HG03460 (cell line): ENCODE data around the gene JDP2.
"Not testable (repeated sequence)": the region's sequence is repeated elsewhere in the genome, so short reads cannot be mapped to it uniquely, and the experiment has no call there.

Source experiments
- ATAC-seq: cut with Tn5 transposase; IDR thresholded peaks from one replicate; pipeline ENCODE4 v1.9.1; 2021; ENCODE audit not compliant: unreplicated experiment

JDP2 gene

DNA sequence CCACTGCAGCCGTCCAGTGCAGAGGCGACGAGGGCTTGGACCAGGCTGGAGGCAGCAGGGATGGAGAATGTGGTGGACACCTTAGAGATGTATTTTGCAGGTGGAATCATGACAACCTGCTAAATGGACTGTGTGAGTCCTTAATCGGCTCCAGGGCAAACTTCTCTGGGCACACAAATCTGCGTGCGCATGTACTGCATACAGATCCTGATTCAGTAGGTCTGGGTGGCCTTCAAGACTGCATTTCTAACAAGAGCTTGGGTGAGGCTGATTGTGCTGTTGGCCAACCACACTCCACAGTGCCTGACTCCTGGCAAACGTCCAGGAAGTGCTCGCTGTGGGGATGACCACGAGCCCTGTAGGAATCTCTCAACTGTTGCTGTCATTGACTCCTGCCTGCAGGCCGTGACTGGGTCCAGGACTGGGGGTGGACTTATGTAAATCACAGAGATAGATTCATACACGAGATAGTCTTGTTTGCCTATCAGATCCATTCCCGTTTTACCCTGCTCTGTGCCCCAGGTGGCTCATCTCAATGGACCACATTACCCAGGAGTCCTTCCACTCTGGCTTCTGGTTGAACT, 27.2 kb downstream of the JDP2 start:
- ATAC-seq: no peak

DNA sequence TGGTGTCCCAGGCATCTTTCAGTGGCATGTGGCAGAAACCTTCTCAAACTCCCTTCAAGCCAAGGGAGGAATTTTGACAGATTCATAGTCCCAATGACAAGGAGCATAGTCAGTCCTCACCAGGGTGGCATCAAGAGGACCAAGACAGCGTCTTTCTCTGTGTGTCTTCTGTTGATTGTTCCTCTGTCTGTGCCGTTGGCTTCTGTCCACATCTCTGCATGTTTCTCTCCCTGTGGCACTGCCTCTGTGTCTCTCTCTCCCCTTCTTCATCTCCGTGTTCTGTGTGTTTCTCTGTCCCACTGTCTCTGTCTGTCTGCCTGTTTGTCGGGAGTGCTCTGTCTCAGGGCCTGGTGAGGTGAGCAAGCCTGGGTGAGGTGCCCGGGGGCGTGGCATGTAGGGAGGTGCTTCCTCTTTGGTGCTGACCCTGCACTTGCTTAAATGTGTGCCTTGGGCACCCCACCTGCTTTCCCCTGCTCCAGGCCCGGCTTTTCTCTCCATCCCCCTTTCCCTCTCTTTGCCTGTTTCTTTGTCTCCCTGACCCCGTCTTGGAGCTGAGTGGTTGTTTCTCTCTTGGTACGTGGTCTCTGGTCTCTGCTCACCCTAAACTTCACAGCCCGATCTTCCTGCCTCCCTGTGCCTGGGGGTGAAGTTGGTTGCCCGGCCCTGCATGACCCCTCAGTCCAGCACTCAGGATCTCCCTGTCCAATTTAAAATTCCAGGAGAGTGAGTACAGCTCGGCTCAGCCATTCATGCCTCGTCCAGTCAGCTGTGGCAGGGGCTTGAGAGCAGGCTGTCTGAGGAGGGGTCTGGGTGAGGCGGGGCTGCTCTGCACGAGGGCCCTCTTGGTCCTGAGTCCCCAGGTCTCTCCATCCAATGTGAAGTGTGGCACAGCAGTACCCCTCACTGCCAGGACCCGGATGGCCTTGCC, 28.5 kb downstream of the JDP2 start:
- ATAC-seq: no peak

DNA sequence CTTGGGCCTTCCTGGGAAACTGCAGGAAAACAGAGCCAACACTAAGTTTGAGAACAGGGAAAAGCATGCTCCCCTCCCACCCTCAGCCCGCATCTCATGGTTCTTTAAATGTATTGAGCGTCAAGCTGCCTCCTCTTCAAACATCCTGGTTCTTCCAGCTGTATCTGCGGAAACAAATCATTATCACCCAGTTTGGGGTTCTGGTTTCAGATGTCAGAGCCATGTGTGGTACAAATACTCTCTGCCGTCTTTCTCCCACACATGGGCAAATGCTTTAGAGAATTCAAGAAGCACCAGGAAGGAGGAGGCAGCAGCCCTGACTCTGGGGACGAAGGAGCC, 29.1 kb downstream of the JDP2 start:
- no peak for ATAC-seq

DNA sequence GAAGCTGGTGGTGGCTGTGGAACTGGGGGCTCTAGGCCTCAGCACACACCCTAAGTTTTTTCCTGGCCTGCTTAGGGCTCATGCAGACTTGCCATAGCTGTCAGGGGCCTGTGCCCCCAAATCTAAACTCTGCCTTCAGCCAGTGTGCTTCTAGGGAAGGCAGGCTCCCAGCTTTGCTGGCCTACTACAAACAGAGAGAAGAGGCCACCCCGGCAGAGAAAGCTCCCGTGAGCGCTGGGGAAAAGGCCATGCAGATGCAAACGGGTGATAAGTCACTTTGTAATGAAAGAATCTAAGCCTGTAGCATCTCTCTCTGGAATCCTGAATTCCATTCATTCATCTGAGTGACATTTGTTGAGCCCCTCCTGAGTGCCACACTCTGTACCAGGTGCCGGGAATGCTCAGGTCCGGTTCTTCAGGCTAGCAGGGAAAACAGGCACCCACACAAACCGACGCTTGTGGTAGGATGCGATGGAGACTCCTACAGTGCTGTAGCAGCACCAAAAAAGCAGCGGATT, 29.9 kb downstream of the JDP2 start:
- no peak for ATAC-seq

DNA sequence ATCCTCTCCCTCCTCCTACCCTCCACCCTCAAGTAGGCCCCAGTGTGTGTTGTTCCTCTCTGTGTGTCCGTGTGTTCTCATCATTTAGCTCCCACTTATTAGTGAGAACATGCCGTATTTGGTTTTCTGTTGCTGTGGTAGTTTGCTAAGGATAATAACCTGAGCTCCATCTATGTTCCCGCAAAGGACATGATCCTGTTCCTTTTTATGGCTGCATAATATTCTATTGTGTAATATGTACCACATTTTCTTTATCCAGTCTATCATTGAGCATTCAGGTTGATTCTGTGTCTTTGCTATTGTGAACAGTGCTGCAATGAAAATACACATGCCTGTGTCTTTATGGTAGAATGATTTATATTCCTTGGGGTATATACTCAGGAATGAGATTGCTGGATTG, 30.5 kb downstream of the JDP2 start:
- ATAC-seq: no peak

DNA sequence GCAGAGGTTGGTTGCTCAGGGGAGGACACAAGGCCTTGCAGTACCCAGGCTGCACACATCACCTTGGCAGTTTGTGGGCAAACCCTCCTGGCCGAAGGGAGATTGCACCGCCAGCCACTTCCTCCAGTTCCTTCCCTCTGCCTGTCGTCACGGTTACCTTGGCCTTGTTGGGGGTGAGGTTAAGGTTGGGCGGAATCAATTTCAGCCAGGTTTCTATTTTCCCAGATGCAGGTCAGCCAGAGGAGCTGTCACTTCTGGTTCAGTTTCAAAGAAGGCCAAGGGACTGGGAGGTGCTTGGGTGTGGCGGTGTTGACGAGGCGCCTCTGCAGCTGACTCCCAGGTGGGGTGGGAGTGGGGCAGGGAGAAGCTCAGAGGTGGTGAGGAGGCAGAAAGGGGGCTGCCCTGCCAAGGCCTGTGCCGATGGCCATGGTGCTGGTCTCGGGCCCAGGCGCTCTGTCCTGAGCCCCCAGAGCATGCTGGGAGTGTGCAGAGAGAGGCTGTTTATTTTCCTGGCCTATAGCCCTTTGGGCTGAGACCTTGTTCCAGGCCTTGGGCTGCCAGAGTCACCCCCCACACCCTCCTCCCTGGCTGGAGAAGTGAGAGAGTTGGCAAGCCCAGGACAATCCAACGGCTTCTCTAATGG, 31.4 kb downstream of the JDP2 start:
- no peak for ATAC-seq

GRCh38 chr14:75459791-75460190, 32.0 kb downstream of the JDP2 start:
- no peak for ATAC-seq

DNA sequence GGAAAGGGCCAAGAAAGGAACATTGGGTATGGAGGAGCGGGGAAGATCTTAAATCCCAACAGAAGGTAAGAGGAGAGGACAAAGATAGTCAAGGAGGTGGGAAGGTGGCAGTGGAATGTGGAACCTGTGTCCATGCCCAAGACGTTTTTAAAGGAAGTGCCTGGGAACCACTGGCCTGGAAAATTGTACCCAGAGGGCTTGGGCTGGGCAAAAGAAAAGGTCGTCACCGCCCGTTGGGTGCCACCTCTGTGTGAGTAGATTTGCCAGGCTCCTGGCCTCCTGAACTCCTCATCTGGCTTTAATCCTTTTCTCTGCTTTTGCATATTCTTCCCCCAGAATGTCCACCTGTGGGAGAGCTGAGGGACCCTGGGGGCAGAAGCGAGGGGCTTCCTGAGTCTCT, 32.6 kb downstream of the JDP2 start:
- no peak for ATAC-seq

DNA sequence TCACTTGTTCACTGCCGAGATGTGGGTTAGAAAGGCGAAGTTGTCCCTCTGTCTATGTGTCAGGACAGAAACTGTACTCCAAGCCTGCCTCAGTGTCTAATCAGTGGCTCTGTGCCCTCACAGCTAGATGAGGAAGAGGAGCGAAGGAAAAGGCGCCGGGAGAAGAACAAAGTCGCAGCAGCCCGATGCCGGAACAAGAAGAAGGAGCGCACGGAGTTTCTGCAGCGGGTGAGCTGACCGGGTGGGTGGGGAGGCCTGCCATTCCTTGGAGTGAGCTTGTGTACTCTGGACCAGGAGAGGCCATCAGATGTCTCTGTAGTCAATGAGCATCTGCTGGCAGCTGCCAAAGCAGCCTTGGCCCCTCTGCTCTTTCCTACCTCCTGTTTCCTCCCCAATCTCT, 33.5 kb downstream of the JDP2 start:
- no peak for ATAC-seq

GRCh38 chr14:75461755-75462349, 34.0 kb downstream of the JDP2 start:
- no peak for ATAC-seq

DNA sequence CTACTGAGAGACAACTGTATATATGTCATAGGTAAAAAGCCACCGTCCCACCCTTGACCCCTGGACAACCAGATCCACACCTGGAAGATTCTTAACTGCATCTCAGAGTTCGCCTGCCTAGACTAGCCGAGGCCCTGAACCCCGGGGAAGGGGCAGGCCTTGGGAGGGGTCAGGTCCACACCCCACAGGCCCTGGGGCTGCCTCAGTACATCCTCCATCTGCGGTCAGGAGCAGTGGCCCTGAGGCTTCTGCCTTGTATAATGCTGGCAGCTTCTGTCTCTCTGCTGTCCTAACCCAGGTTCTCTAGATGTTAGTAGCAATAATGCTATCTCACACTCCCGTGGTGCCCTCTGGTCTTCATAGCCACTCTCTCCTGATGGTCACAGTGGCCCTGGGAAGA, 36.8 kb downstream of the JDP2 start:
- no peak for ATAC-seq

DNA sequence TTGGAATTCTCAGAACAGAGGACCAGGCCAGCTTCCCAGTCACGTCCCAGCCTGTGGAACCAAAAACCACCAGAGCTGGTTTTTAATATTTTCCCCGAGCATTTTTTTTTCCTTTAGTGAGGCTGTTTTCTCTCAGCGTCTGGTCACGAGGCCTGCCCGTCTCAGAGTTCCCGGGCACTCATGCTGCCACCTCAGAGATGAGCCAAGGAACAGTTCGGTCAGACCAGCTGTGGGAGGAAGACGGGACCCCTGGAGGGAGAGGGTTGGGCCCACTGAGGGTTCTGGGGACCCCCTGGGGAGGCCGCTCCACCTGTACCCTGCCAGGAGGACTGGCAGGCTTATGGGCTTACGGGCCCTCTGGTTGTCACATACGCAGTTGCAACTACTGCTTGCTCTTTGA, 39.9 kb downstream of the JDP2 start:
- no peak for ATAC-seq

GRCh38 chr14:75469164-75469563, 41.3 kb downstream of the JDP2 start:
- no peak for ATAC-seq

DNA sequence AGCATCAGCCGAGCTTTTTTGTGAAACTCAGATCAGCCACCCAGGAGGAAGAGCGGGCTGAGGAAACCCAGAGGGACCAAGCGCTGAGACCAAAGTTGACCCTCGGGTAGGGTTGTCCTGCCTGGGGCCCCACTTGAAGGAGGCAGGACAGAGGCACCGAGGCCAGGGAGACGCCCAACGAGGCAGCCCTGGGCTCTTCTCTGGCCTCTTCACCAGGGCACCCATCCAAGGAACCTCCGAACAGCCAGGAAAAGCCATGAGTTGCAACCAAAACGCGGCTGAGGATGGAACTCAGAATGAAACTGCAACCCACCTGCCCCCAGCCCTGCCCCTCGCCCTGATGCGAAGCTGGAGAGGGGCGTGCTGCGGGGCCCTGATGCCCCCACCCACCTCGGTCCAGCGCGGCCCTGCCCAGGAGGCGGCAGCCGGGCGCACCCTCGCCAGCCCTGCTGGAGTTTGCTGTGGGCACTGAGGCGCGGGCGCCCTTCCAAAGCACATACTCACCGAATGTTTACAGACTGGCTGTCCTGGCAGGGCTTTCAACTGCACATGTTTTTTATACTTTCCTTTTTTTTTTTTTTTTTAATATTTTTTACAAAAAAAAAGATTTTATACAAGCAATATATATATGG, 41.9 kb downstream of the JDP2 start:
- no peak for ATAC-seq

GRCh38 chr14:75470238-75470797, 42.5 kb downstream of the JDP2 start:
- no peak for ATAC-seq

- ATAC-seq: no peak
Observed at GRCh38 chr14:75471059-75471458, 43.2 kb downstream of the JDP2 start.

- ATAC-seq: not testable (repeated sequence)
Observed at GRCh38 chr14:75474127-75474526, 46.3 kb downstream of the JDP2 start.

DNA sequence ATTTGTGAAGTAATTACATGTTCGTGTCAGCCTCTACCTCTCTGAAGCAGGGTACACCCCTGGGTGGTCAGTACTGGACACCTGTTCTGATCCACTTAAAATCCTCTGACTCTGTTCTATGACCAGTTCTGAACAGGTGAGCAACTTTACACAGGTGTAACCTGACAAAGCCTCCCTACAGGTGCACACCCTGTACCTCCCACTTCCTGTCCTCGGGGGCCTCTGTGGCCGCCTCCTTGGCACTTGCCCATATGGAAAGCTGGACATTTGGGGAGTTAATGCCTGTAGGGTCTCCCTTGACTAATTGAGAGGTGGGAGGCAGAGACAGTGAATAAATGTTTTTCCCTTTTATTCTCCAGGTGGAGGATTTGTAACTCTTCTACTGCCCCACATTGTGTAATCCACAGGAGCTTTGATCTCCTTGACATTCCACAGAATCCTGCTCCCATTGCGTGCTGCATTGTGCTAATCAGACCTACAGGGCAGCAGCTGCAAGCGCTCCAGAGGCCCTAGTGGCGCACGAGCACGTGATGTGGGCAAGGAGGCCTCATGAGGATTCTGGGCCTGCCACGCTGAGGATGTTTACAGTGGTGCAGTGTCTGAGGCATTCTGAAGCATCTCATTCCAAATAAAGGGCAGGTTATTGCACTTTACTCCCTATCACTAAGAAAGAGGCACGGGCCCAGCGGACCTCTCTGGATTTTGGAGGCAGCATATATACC, 48.6 kb downstream of the JDP2 start:
- ATAC-seq: no peak

DNA sequence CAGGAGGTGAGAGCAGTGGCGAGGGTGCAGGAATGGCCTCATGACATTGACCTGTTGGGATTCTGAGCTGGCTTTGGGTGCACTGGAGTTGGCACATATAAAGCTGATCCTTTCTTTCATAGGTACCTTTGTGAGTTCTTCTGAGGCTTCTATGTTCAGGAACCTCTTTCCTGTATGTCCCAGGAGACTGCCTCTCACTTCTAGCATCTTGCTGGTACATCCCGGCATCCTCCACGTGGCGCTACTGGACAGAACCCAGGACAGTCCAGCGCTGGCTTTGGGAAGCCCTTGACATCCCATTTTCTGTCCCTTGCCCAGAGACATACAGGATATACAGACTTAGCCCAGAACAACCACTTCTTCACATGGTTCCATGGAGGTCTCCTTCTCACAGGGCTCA, 50.1 kb downstream of the JDP2 start:
- no peak for ATAC-seq
